H9 (cell line): ENCODE data around the gene SPAG6. TPM values are rescaled to one million over a fixed set of nuclear protein-coding genes. Genes with fewer than 3 reads are reported as not detected.
A peak's percentile ranks its signal among the peaks of the same experiment; 100 is the strongest.

Source experiments
- DNase-seq: peaks from one replicate; pipeline ENCODE4 v3.0.0-alpha.2; 2017
- H2AFZ ChIP-seq: one replicate; pipeline ENCODE4 v1.6.1; 2013; ENCODE audit warnings: mild to moderate bottlenecking, low read length, control low read depth, moderate library complexity
- H2AK5ac ChIP-seq: 2 replicates; pipeline ENCODE4 v1.6.1; 2013; ENCODE audit warnings: low read length, control low read depth, mixed read lengths; ENCODE audit not compliant: insufficient read length
- H2BK120ac ChIP-seq: one replicate; pipeline ENCODE4 v1.6.1; 2013; ENCODE audit warnings: low read depth, mild to moderate bottlenecking, low read length, control low read depth, inconsistent platforms; ENCODE audit not compliant: poor library complexity, severe bottlenecking
- H2BK12ac ChIP-seq: 2 replicates; pipeline ENCODE4 v1.6.1; 2013; ENCODE audit warnings: low read length, control low read depth, mixed read lengths, low read depth; ENCODE audit not compliant: insufficient read length
- H2BK15ac ChIP-seq: 2 replicates; pipeline ENCODE4 v1.6.1; 2013; ENCODE audit warnings: low read depth, low read length, control low read depth
- H2BK20ac ChIP-seq: one replicate; pipeline ENCODE4 v1.6.1; 2013; ENCODE audit warnings: low read depth, mild to moderate bottlenecking, low read length, control low read depth, inconsistent platforms; ENCODE audit not compliant: poor library complexity, severe bottlenecking
- H2BK5ac ChIP-seq: 2 replicates; pipeline ENCODE4 v1.6.1; 2013; ENCODE audit warnings: low read length, control low read depth, mixed read lengths; ENCODE audit not compliant: insufficient read length
- H3K14ac ChIP-seq: 2 replicates; pipeline ENCODE4 v1.6.1; 2013; ENCODE audit warnings: low read length, control low read depth; ENCODE audit not compliant: insufficient read depth
- H3K18ac ChIP-seq: 2 replicates; pipeline ENCODE4 v1.6.1; 2013; ENCODE audit warnings: low read depth, mild to moderate bottlenecking, mixed read lengths, low read length, control low read depth; ENCODE audit not compliant: insufficient read length
- H3K23ac ChIP-seq: 2 replicates; pipeline ENCODE4 v1.6.1; 2013; ENCODE audit warnings: low read length, control low read depth, mixed read lengths, low read depth; ENCODE audit not compliant: insufficient read length
- H3K23me2 ChIP-seq: 2 replicates; pipeline ENCODE4 v1.6.1; 2013; ENCODE audit warnings: low read depth, mild to moderate bottlenecking, mixed read lengths, low read length, control low read depth; ENCODE audit not compliant: insufficient read length, poor library complexity, severe bottlenecking
- H3K27ac ChIP-seq: 2 replicates; pipeline ENCODE4 v1.5.1; 2013; ENCODE audit warnings: low read length, control low read depth, mixed read lengths, low read depth; ENCODE audit not compliant: insufficient read length
- H3K27me3 ChIP-seq: 2 replicates; pipeline ENCODE4 v1.6.1; 2013; ENCODE audit warnings: low read length, control low read depth, inconsistent platforms; ENCODE audit not compliant: insufficient read depth
- H3K4ac ChIP-seq: 2 replicates; pipeline ENCODE4 v1.6.1; 2013; ENCODE audit warnings: low read depth, mild to moderate bottlenecking, control low read depth, inconsistent platforms, low read length, moderate library complexity
- H3K4me1 ChIP-seq: 2 replicates; pipeline ENCODE4 v1.6.1; 2013; ENCODE audit warnings: low read length, control low read depth, inconsistent platforms; ENCODE audit not compliant: insufficient read depth
- H3K4me2 ChIP-seq: 2 replicates; pipeline ENCODE4 v1.6.1; 2013; ENCODE audit warnings: low read length, control low read depth, mixed read lengths; ENCODE audit not compliant: insufficient read length, insufficient read depth
- H3K56ac ChIP-seq: 2 replicates; pipeline ENCODE4 v1.6.1; 2013; ENCODE audit warnings: low read depth, mild to moderate bottlenecking, mixed read lengths, low read length, control low read depth; ENCODE audit not compliant: insufficient read length
- H3K79me1 ChIP-seq: 2 replicates; pipeline ENCODE4 v1.6.1; 2013; ENCODE audit warnings: low read depth, mild to moderate bottlenecking, moderate library complexity, low read length, control low read depth, inconsistent platforms; ENCODE audit not compliant: insufficient read depth, poor library complexity, severe bottlenecking
- H3K79me2 ChIP-seq: 2 replicates; pipeline ENCODE4 v1.6.1; 2013; ENCODE audit warnings: low read length, control low read depth, inconsistent platforms; ENCODE audit not compliant: insufficient read depth
- H3K9ac ChIP-seq: 2 replicates; pipeline ENCODE4 v1.6.1; 2013; ENCODE audit warnings: low read length, control low read depth, mixed read lengths; ENCODE audit not compliant: insufficient read length; ENCODE audit errors: extremely low read depth
- H3K9me3 ChIP-seq: one replicate; pipeline ENCODE4 v1.6.1; 2013; ENCODE audit warnings: low read depth, low read length, inconsistent platforms; ENCODE audit not compliant: control insufficient read depth
- H3T11ph ChIP-seq: one replicate; pipeline ENCODE4 v1.6.1; 2013; ENCODE audit warnings: mild to moderate bottlenecking, low read length, control low read depth, inconsistent platforms
- H4K20me1 ChIP-seq: one replicate; pipeline ENCODE4 v1.6.1; 2013; ENCODE audit not compliant: control insufficient read depth, insufficient read length, insufficient read depth
- H4K5ac ChIP-seq: 2 replicates; pipeline ENCODE4 v1.6.1; 2013; ENCODE audit warnings: low read depth, mild to moderate bottlenecking, mixed read lengths, low read length, control low read depth; ENCODE audit not compliant: insufficient read length
- H4K8ac ChIP-seq: replicated peaks from 2 replicates; pipeline ENCODE4 v1.6.1; 2013; ENCODE audit warnings: low read length, control low read depth, mixed read lengths, low read depth; ENCODE audit not compliant: insufficient read length
- H4K91ac ChIP-seq: 2 replicates; pipeline ENCODE4 v1.6.1; 2013; ENCODE audit warnings: low read depth, mild to moderate bottlenecking, moderate library complexity, mixed read lengths, low read length, control low read depth; ENCODE audit not compliant: insufficient read length
- H3K27ac Mint-ChIP-seq, 3 experiments: 2 replicates in 2 of 3; 3 replicates in 1 of 3; pipeline ENCODE4 v1.8.0; 2020 to 2021; ENCODE audit warnings: mixed read lengths in 3 of 3, mild to moderate bottlenecking in 1 of 3, moderate library complexity in 1 of 3
- H3K27me3 Mint-ChIP-seq: 2 replicates; pipeline ENCODE4 v1.8.0; 2021; ENCODE audit warnings: low read depth, mild to moderate bottlenecking, moderate library complexity, mixed read lengths
- H3K36me3 Mint-ChIP-seq, 3 experiments: 2 replicates in 2 of 3; 3 replicates in 1 of 3; pipeline ENCODE4 v1.8.0; 2020 to 2021; ENCODE audit warnings: low read depth in 3 of 3, mixed read lengths in 3 of 3; ENCODE audit not compliant: insufficient read depth in 1 of 3
- H3K4me1 Mint-ChIP-seq, 2 experiments: 2 replicates each; pipeline ENCODE4 v1.8.0; 2020; ENCODE audit warnings: mixed read lengths in 2 of 2
- H3K4me3 Mint-ChIP-seq, 2 experiments: 2 replicates in 1 of 2; 3 replicates in 1 of 2; pipeline ENCODE4 v1.8.0; 2020 to 2021; ENCODE audit warnings: mild to moderate bottlenecking in 2 of 2, mixed read lengths in 2 of 2, moderate library complexity in 1 of 2
- H3K9me3 Mint-ChIP-seq, 2 experiments: 2 replicates in 1 of 2; 3 replicates in 1 of 2; pipeline ENCODE4 v1.8.0; 2020; ENCODE audit warnings: mild to moderate bottlenecking in 2 of 2, mixed read lengths in 2 of 2, moderate library complexity in 1 of 2
- WGBS: extraction: QIAGEN DNeasy Blood & Tissue Kit; methylation state at CpG from one replicate; pipeline ENCODE4 v1.1.7; 2013; ENCODE audit warnings: missing lambda C conversion rate, low lambda C conversion rate, mixed read lengths; ENCODE audit not compliant: insufficient read length; ENCODE audit errors: extremely low coverage; 5-methylcytosine and 5-hydroxymethylcytosine counted together
- total RNA-seq: library from RNA; stranded (reverse); gene quantifications from 2 replicates; pipeline ENCODE4 v1.2.1, GENCODE V29; 2021
- TF ChIP-seq, protein P1 (sequence below): fragments of 200-600 bp; sonication (generic); conservative IDR thresholded peaks from 3 replicates; pipeline ENCODE4 v1.8.0; 2021; ENCODE audit warnings: antibody characterized with exemption, mild to moderate bottlenecking

Gene SPAG6
- total RNA-seq, 1 experiment from 2014 or later, result 0.24 TPM

DNA sequence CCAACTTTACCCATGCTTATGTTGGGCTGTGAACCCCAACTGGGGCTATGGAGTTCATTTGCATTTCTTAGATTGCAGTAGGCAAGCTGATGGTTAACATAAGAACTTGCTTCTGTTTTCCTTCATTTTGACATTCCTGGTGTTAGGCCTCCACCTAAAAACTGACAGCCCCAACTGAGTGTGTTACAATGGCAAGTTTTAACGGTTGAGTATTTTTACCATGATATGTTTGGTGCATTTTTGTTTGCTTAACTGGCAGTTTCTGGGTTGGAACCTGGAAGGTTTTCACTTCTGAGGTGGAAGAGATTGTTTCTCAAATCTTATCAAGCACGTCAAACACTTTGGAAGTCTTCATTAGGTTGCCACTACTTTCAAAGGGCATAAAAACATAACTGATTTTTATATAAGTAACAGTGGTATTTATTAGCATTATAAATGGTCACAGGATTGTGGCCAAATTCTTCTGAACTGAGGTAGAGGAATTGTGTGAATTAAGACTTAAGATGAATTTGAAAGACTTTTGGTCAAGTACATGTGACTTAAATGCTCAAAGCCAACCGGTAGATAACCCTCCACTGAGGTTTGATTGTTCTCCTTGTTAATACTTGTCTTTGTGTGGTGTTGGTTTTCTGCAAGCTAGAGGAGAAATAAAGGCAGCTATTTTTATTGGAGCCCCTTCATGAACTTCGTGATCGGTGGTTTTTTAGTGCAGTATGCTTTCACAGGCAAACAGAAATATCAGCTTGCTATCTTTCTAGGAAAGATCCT lies 21.6 kb upstream of the SPAG6 start:
- Histone ChIP-seq H3K23ac (no peak overlapping the region), H3K14ac (no peak overlapping the region), H4K20me1 (no peaks in the 10 kb centered on the region), H4K5ac (no peak overlapping the region), H4K8ac (no peak overlapping the region), H3K79me1 (no peaks in the 10 kb centered on the region), H4K91ac (no peak overlapping the region), H3K4me2 (no peak overlapping the region), H3K79me2 (no peaks in the 10 kb centered on the region), H3K23me2 (peaks cover 5% of the 10 kb centered on the region), H2BK5ac (no peak overlapping the region), H3K4ac (no peak overlapping the region), H2AFZ (no peak overlapping the region), H2BK120ac (no peak overlapping the region), H3K27me3 (peaks cover 56% of the 10 kb centered on the region), H2AK5ac (no peak overlapping the region), H3K18ac (no peak overlapping the region), H2BK12ac (no peak overlapping the region), H2BK20ac (no peak overlapping the region), H2BK15ac (no peak overlapping the region), H3K9me3 (no peaks in the 10 kb centered on the region), H3K56ac (no peak overlapping the region), H3K27ac (no peak overlapping the region), H3K9ac (no peak overlapping the region), H3K4me1 (peaks cover 5% of the 10 kb centered on the region; the same call in 1 of the 2 replicates), H3T11ph (no peak overlapping the region)
- Mint-ChIP-seq H3K36me3 (peaks cover 0 to 2% (median 1%) of the 10 kb centered on the region in 3 experiments; a peak in 4 of 7 replicates), H3K27me3 (peaks cover 80% of the 10 kb centered on the region), H3K27ac (no peak overlapping the region), H3K9me3 (peaks cover 4 to 5% of the 10 kb centered on the region in 2 experiments; a peak in 2 of 5 replicates), H3K4me1 (peaks cover 34 to 44% of the 10 kb centered on the region in 2 experiments), H3K4me3 (peak overlapping the region in 1 of 2 experiments; percentile 19; a peak in 1 of 5 replicates)
- TF ChIP-seq, protein P1, sequence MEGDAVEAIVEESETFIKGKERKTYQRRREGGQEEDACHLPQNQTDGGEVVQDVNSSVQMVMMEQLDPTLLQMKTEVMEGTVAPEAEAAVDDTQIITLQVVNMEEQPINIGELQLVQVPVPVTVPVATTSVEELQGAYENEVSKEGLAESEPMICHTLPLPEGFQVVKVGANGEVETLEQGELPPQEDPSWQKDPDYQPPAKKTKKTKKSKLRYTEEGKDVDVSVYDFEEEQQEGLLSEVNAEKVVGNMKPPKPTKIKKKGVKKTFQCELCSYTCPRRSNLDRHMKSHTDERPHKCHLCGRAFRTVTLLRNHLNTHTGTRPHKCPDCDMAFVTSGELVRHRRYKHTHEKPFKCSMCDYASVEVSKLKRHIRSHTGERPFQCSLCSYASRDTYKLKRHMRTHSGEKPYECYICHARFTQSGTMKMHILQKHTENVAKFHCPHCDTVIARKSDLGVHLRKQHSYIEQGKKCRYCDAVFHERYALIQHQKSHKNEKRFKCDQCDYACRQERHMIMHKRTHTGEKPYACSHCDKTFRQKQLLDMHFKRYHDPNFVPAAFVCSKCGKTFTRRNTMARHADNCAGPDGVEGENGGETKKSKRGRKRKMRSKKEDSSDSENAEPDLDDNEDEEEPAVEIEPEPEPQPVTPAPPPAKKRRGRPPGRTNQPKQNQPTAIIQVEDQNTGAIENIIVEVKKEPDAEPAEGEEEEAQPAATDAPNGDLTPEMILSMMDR, result no peak
- WGBS, result no CpG with 5 or more reads among the region's 5 CpGs
- no peak for DNase-seq
